Type B pancreatic cell (in vitro differentiated cells): Measurements from ENCODE around the gene ZNF827. TPM values are rescaled to one million over a fixed set of nuclear protein-coding genes. Genes with fewer than 3 reads are reported as not detected.

Experiments
- DNase-seq: peaks from one replicate; pipeline ENCODE4 v3.0.0; 2021; ENCODE audit warnings: mixed read lengths; ENCODE audit not compliant: unreplicated experiment; ENCODE audit errors: extremely low spot score
- H3K27ac Mint-ChIP-seq: 2 replicates; pipeline ENCODE4 v1.8.0; 2021; ENCODE audit warnings: mild to moderate bottlenecking, mixed read lengths
- H3K27me3 Mint-ChIP-seq: 2 replicates; pipeline ENCODE4 v1.8.0; 2021; ENCODE audit warnings: mixed read lengths
- H3K36me3 Mint-ChIP-seq: 2 replicates; pipeline ENCODE4 v1.8.0; 2021; ENCODE audit warnings: mixed read lengths
- H3K4me1 Mint-ChIP-seq: one replicate; pipeline ENCODE4 v1.8.0; 2021; ENCODE audit warnings: mixed read lengths; ENCODE audit not compliant: unreplicated experiment
- H3K4me3 Mint-ChIP-seq: 2 replicates; pipeline ENCODE4 v1.8.0; 2021; ENCODE audit warnings: mild to moderate bottlenecking, mixed read lengths
- H3K9me3 Mint-ChIP-seq: 2 replicates; pipeline ENCODE4 v1.8.0; 2021; ENCODE audit warnings: mixed read lengths
- CTCF ChIP-seq: fragments of 200-600 bp; sonication (generic); conservative IDR thresholded peaks from 2 replicates; pipeline ENCODE4 v1.5.0; 2021; ENCODE audit warnings: antibody characterized with exemption, mild to moderate bottlenecking
- total RNA-seq: library from RNA; stranded (reverse); gene quantifications from 2 replicates; pipeline ENCODE4 v1.2.1, GENCODE V29; 2021; ENCODE audit warnings: low replicate concordance

Gene ZNF827
- total RNA-seq, 1 donor from 2014 or later = 39.9 TPM

- H3K4me1 Mint-ChIP-seq = peaks cover 13% of the 10 kb centered on the region
- H3K27me3 Mint-ChIP-seq = peaks cover 9% of the 10 kb centered on the region
- DNase-seq = no peak
- H3K27ac Mint-ChIP-seq = no peak overlapping the region
- no peaks in the 10 kb centered on the region for H3K9me3 Mint-ChIP-seq
- H3K36me3 Mint-ChIP-seq = no peaks in the 10 kb centered on the region
- no peak for TF ChIP-seq CTCF
- H3K4me3 Mint-ChIP-seq = no peak overlapping the region
These were observed 7.0 kb upstream of the ZNF827 start for GRCh38 chr4:145945431-145946155.

GRCh38 chr4:145944886-145945285 is 6.3 kb upstream of the ZNF827 start:
- no peak for DNase-seq
- no peaks in the 10 kb centered on the region for H3K9me3 Mint-ChIP-seq
- H3K36me3 Mint-ChIP-seq = no peaks in the 10 kb centered on the region
- no peak for TF ChIP-seq CTCF
- peaks cover 13% of the 10 kb centered on the region for H3K4me1 Mint-ChIP-seq
- no peak overlapping the region for H3K27ac Mint-ChIP-seq
- H3K27me3 Mint-ChIP-seq = peaks cover 9% of the 10 kb centered on the region
- no peak overlapping the region for H3K4me3 Mint-ChIP-seq

GRCh38 chr4:145939856-145940255 is 1.2 kb upstream of the ZNF827 start:
- Mint-ChIP-seq H3K4me1 (peaks cover 21% of the 10 kb centered on the region), H3K27ac (peak overlapping the region; percentile 96), H3K27me3 (peaks cover 8% of the 10 kb centered on the region), H3K4me3 (no peak overlapping the region), H3K36me3 (peaks cover 3% of the 10 kb centered on the region), H3K9me3 (no peaks in the 10 kb centered on the region)
- TF ChIP-seq CTCF = no peak
- DNase-seq = no peak

- Mint-ChIP-seq H3K4me3 (peak overlapping the region; percentile 100), H3K27me3 (peaks cover 8% of the 10 kb centered on the region), H3K9me3 (no peaks in the 10 kb centered on the region), H3K27ac (peak overlapping the region; percentile 96), H3K36me3 (peaks cover 3% of the 10 kb centered on the region), H3K4me1 (peaks cover 25% of the 10 kb centered on the region)
- no peak for TF ChIP-seq CTCF
- no peak for DNase-seq
These were observed 773 bp upstream of the ZNF827 start for GRCh38 chr4:145939441-145939750.

- no peak for TF ChIP-seq CTCF
- H3K27ac Mint-ChIP-seq = peak overlapping the region; percentile 96
- H3K27me3 Mint-ChIP-seq = peaks cover 8% of the 10 kb centered on the region
- DNase-seq = no peak
- H3K4me1 Mint-ChIP-seq = peaks cover 34% of the 10 kb centered on the region
- H3K9me3 Mint-ChIP-seq = no peaks in the 10 kb centered on the region
- H3K36me3 Mint-ChIP-seq = peaks cover 8% of the 10 kb centered on the region
- H3K4me3 Mint-ChIP-seq = peak overlapping the region; percentile 100
These were observed 532 bp downstream of the ZNF827 start for GRCh38 chr4:145937971-145938611.
